Nephron (organoid): Measurements from ENCODE around the gene CUBN.

Experiments
- H3K27ac Mint-ChIP-seq, 3 experiments: 2 replicates each; pipeline ENCODE4 v1.8.0; 2020; ENCODE audit warnings: mixed read lengths in 3 of 3, mild to moderate bottlenecking in 2 of 3, moderate library complexity in 1 of 3
- H3K27me3 Mint-ChIP-seq: 2 replicates; pipeline ENCODE4 v1.8.0; 2021; ENCODE audit warnings: low read depth, mild to moderate bottlenecking, moderate library complexity, mixed read lengths
- H3K36me3 Mint-ChIP-seq: 2 replicates; pipeline ENCODE4 v1.8.0; 2020; ENCODE audit warnings: low read depth, mixed read lengths
- H3K4me1 Mint-ChIP-seq: 2 replicates; pipeline ENCODE4 v1.8.0; 2020; ENCODE audit warnings: mixed read lengths
- H3K4me3 Mint-ChIP-seq, 3 experiments: 2 replicates each; pipeline ENCODE4 v1.8.0; 2020; ENCODE audit warnings: mild to moderate bottlenecking in 3 of 3, mixed read lengths in 3 of 3, moderate library complexity in 2 of 3
- H3K9me3 Mint-ChIP-seq: 2 replicates; pipeline ENCODE4 v1.8.0; 2020; ENCODE audit warnings: mixed read lengths
- CTCF ChIP-seq, 3 experiments: fragments of 200-600 bp; sonication (generic); IDR thresholded peaks; one replicate each; pipeline ENCODE4 v1.5.0; 2021; ENCODE audit warnings: antibody characterized with exemption in 3 of 3; ENCODE audit not compliant: unreplicated experiment in 3 of 3

Gene CUBN

GRCh38 chr10:16957038-16957437 lies 172.6 kb downstream of the CUBN start:
- Mint-ChIP-seq H3K27ac (no peak overlapping the region), H3K27me3 (no peaks in the 10 kb centered on the region), H3K36me3 (no peaks in the 10 kb centered on the region), H3K4me1 (peaks cover 27% of the 10 kb centered on the region), H3K4me3 (no peak overlapping the region), H3K9me3 (no peaks in the 10 kb centered on the region)
- no peak for TF ChIP-seq CTCF (IDR thresholded peaks at IDR 0.05; ENCODE audit: unreplicated experiment in 3 of 3)

- no peak overlapping the region for H3K4me3 Mint-ChIP-seq
- no peaks in the 10 kb centered on the region for H3K27me3 Mint-ChIP-seq
- H3K4me1 Mint-ChIP-seq, result peaks cover 51% of the 10 kb centered on the region
- H3K36me3 Mint-ChIP-seq, result no peaks in the 10 kb centered on the region
- TF ChIP-seq CTCF (IDR thresholded peaks at IDR 0.05; ENCODE audit: unreplicated experiment in 3 of 3), result no peak
- H3K27ac Mint-ChIP-seq, result peak overlapping the region; percentile 6 to 95 (median 77)
- no peaks in the 10 kb centered on the region for H3K9me3 Mint-ChIP-seq
Measured at GRCh38 chr10:16954280-16955030, 175.2 kb downstream of the CUBN start.

GRCh38 chr10:16953270-16953669 lies 176.3 kb downstream of the CUBN start:
- no peaks in the 10 kb centered on the region for H3K9me3 Mint-ChIP-seq

GRCh38 chr10:16952610-16953009 lies 177.0 kb downstream of the CUBN start:
- no peak for TF ChIP-seq CTCF (IDR thresholded peaks at IDR 0.05; ENCODE audit: unreplicated experiment in 3 of 3)

More at GRCh38 chr10:16953270-16953669, 176.3 kb downstream of the CUBN start:
- no peak for TF ChIP-seq CTCF (IDR thresholded peaks at IDR 0.05; ENCODE audit: unreplicated experiment in 3 of 3)
- no peak overlapping the region for H3K4me3 Mint-ChIP-seq
- H3K36me3 Mint-ChIP-seq, result no peaks in the 10 kb centered on the region
- no peaks in the 10 kb centered on the region for H3K27me3 Mint-ChIP-seq
- H3K27ac Mint-ChIP-seq, result peak overlapping the region; percentile 83 to 95 (median 90)
- H3K4me1 Mint-ChIP-seq, result peaks cover 61% of the 10 kb centered on the region

GRCh38 chr10:16952080-16952479 lies 177.5 kb downstream of the CUBN start:
- Mint-ChIP-seq H3K27ac (peak overlapping the region; percentile 83 to 95 (median 90)), H3K4me1 (peaks cover 67% of the 10 kb centered on the region), H3K36me3 (no peaks in the 10 kb centered on the region), H3K4me3 (peak overlapping the region in 1 of 3 experiments; percentile 4), H3K9me3 (no peaks in the 10 kb centered on the region), H3K27me3 (no peaks in the 10 kb centered on the region)
- TF ChIP-seq CTCF (IDR thresholded peaks at IDR 0.05; ENCODE audit: unreplicated experiment in 3 of 3), result no peak

More at GRCh38 chr10:16952610-16953009, 177.0 kb downstream of the CUBN start:
- peak overlapping the region; percentile 83 to 95 (median 90) for H3K27ac Mint-ChIP-seq
- no peaks in the 10 kb centered on the region for H3K27me3 Mint-ChIP-seq
- H3K4me1 Mint-ChIP-seq, result peaks cover 62% of the 10 kb centered on the region
- no peaks in the 10 kb centered on the region for H3K9me3 Mint-ChIP-seq
- H3K4me3 Mint-ChIP-seq, result no peak overlapping the region
- H3K36me3 Mint-ChIP-seq, result no peaks in the 10 kb centered on the region
